Erythroblast (primary cell): ENCODE measurements around the gene HOXA3.

Experiments
- GATA1 ChIP-seq: IDR thresholded peaks from 2 replicates; pipeline ENCODE4 v1.6.1; 2011; ENCODE audit warnings: low read depth, mild to moderate bottlenecking, control low read depth, low read length, moderate library complexity
- POLR2A ChIP-seq: IDR thresholded peaks from 2 replicates; pipeline ENCODE4 v1.6.1; 2011; ENCODE audit warnings: mild to moderate bottlenecking, low read length

DNA sequence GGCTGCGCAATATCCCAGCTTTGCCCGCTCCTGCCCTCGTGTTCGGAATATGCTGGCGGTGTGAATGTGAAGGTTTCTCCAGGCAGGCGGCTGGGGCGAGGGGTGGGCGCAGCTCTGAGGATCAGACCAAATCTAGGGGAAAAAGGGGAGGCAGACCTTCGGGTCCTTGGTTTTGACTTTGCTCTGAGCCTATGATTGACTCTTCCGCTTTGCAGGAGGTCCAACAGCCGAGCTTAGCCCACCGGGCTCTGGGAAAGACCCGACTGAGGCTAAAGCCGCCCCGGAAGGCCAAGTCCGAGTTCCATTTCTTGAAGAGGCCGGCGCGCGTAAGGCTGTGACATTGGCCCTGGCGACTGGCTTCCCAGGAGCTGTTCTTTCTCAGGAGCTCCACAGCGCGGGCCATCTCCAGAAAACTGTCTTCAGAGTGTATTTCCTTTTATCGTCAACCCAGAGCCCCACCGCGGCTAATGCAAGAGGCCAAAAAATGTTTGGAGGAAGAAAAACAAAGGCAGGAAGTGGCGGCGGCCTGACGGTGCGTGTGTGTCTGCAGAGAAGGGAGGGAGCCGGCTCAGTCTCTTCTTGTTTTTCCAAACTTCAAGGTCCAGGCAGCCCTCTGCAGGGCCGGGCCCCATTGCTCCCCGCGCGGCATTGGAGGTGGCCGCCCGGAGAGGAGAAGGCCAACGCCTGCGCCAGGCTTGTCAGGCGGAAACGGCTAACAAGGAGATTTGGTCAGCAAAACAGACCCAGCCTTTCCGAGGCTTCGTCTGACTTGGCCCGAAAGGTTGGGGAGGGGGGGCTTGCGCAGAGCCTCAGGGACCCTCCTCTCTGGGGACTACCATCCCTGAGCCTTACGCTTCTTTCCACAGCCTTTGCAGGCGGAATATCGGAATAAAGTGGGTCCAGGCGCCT lies 36.3 kb upstream of the HOXA3 start:
- TF ChIP-seq POLR2A (no peak), GATA1 (no peak)
